C4-2B (cell line): ENCODE measurements around the gene ATXN1.

ENCODE experiments used
- CTCF ChIP-seq: fragments of 450-650 bp; conservative IDR thresholded peaks from 2 replicates; pipeline ENCODE4 v1.5.1; 2017; ENCODE audit warnings: mild to moderate bottlenecking
- ZFX ChIP-seq: fragments of 450-650 bp; IDR thresholded peaks from 2 replicates; pipeline ENCODE4 v1.6.1; 2017

GRCh38 chr6:16700202-16700915 lies 60.9 kb downstream of the ATXN1 start:
- TF ChIP-seq CTCF (no peak), ZFX (no peak)
